Kasumi-1 (cell line): ENCODE results near the gene ERI3.

Experiments
- DNase-seq, 2 experiments: peaks; one replicate each; lab custom pipeline; 2025; lab: John Stamatoyannopoulos, UW

ERI3 gene

GRCh38 chr1:44237721-44238457 is 117.2 kb downstream of the ERI3 start:
- DNase-seq, result no peak

GRCh38 chr1:44236490-44237272 is 118.4 kb downstream of the ERI3 start:
- DNase-seq, result no peak

- no peak for DNase-seq
These were observed 119.2 kb downstream of the ERI3 start for GRCh38 chr1:44235808-44236207.

- no peak for DNase-seq
These were observed 121.5 kb downstream of the ERI3 start for GRCh38 chr1:44233593-44233992.

- DNase-seq, result no peak
These were observed 124.3 kb downstream of the ERI3 start for GRCh38 chr1:44230796-44231195.

- no peak for DNase-seq
These were observed 125.5 kb downstream of the ERI3 start for GRCh38 chr1:44229435-44230167.

- DNase-seq, result no peak
These were observed 126.8 kb downstream of the ERI3 start for GRCh38 chr1:44228218-44228617.

- DNase-seq, result no peak
These were observed 127.8 kb downstream of the ERI3 start for GRCh38 chr1:44227211-44227610.

GRCh38 chr1:44225761-44226160 is 129.3 kb downstream of the ERI3 start:
- no peak for DNase-seq

- no peak for DNase-seq
These were observed 131.9 kb downstream of the ERI3 start for GRCh38 chr1:44223187-44223610.

GRCh38 chr1:44222397-44223186 is 132.5 kb downstream of the ERI3 start:
- DNase-seq, result no peak

GRCh38 chr1:44221769-44222168 is 133.3 kb downstream of the ERI3 start:
- no peak for DNase-seq

GRCh38 chr1:44220755-44221154 is 134.3 kb downstream of the ERI3 start:
- no peak for DNase-seq

- DNase-seq, result no peak
These were observed 134.9 kb downstream of the ERI3 start for GRCh38 chr1:44220001-44220751.

- DNase-seq, result no peak
These were observed 135.8 kb downstream of the ERI3 start for GRCh38 chr1:44219301-44219626.

GRCh38 chr1:44218503-44219300 is 136.4 kb downstream of the ERI3 start:
- DNase-seq, result no peak

GRCh38 chr1:44217809-44218410 is 137.1 kb downstream of the ERI3 start:
- peak; percentile 59 to 63 for DNase-seq

- peak; percentile 90 to 93 for DNase-seq
These were observed 141.6 kb downstream of the ERI3 start, which contains the start of gene DMAP1 for GRCh38 chr1:44213222-44214112. TSS of gene DMAP1 (plus strand) at chr1:44213471. CDS start at chr1:44213754, 283 bp downstream.
